NCI-H1436 treated with DMSO at 0.1 percent for 48 hours (cell line): ENCODE measurements around the gene SPATA31C1.
"Not testable (repeated sequence)": the region's sequence is repeated elsewhere in the genome, so short reads cannot be mapped to it uniquely, and the experiment has no call there.

Experiments used
- DNase-seq: peaks from one replicate; lab custom pipeline; 2025; lab: John Stamatoyannopoulos, UW

SPATA31C1 gene

DNA sequence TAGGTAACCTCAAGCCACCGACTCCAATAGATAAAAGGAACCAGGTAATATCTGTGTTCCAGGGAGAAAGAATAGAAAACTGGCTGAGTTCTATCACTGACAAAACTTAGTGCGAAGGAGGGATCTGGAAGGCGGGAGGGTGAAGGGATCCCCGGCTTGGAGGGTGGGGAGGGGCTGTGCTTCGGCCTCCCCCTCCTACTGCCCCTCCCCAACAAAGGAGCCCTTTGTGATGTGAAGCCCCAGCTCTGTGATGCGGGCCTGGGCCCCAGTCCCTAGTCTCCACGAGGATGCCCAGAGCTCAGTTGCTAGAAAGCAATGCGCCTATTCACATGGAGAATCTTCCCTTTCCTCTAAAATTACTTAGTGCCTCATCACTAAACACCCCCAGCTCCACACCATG is at the start of gene SPATA31C1:
Gene SPATA31C1, plus strand, starts transcription at position 301 of the 400 bp plus-strand sequence.
- not testable (repeated sequence) for DNase-seq

GRCh38 chr9:87868175-87868574 is 49.6 kb upstream of the SPATA31C1 start:
- DNase-seq, result no peak

- DNase-seq, result no peak
Observed at GRCh38 chr9:87868635-87869034, 49.1 kb upstream of the SPATA31C1 start.

DNA sequence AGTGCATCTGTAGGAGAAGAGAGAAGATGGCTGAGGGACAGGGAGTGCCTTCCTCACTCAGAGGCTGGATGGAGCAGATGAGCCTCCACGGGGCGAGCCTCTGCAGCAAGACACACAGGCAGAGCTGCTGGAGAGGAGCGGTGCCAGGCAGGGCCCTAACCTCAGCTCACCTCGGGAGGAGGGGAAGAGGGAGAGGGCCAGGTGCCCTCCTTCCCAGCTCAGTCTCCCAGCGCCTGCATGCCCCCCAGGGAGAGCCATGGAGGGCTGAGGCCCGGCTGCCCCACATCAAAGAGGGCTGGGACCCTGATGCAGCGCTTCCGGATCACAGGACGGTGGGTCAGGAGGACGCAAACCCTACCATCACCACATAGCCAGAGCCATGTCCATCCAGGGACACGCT is 48.7 kb upstream of the SPATA31C1 start:
- DNase-seq, result no peak

GRCh38 chr9:87871425-87872078 is 46.2 kb upstream of the SPATA31C1 start:
- DNase-seq, result no peak

DNA sequence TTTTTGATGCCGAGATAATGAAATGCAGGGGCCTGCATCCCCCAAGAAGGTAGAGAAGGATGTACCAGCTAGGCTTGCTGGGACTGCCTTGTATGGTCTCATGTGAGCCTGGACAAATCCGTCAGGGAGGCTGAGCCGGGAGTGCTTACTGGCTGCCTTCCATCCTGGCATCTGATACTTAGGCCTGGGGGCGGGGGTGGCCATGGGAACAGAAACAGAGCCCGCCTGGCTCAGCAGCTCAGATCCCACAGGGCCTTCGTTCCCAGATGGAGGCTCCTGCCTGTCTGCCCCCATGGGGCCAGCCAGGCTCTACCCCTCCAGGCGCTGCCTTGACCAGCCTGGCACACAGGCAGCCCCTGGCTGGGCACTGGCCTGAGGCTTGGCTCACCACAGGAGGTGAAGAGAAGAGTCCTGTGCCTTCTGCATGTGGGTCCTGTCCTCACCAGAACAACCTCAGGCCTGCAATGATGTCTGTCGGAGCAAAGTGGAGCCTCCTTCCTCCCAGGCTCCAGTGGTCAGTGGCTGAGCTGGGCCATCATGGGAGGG is 45.6 kb upstream of the SPATA31C1 start:
- DNase-seq, result no peak

- DNase-seq, result no peak
Observed at GRCh38 chr9:87873607-87874303, 44.0 kb upstream of the SPATA31C1 start.

DNA sequence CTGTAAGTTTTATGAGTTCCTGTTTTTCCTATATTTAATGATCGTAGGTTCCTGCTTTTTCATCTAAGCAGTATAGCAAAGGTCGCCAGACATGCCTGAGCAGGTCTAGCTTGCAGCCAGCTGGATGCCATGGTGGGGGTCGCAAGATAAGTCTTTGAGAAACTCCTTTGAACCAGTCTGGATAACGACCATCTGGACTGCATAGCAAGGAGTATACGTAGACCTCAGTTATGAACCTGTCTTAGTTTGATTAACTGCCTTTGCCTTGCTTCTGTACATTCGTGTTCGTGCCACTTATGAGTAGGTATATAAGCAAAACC is 43.5 kb upstream of the SPATA31C1 start:
- no peak for DNase-seq

DNA sequence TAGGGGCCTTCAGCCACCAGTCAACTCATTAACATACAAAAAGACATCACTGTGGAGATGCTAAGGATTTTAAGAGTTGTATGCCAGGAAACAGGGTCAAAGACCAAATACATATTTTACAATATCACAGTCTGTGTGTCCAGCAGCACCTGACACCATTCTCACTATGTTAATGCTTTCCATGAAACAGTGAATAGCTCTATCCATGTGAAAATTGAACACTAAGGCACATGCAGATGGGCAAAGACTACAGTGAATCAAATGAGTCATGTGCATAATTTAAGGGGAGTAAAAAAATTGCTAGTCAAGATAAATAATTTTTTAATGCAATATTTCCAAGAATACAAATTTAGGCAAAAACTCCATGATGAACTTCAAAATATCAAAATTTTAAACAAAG is 42.7 kb upstream of the SPATA31C1 start:
- no peak for DNase-seq

GRCh38 chr9:87875831-87876545 is 41.8 kb upstream of the SPATA31C1 start:
- no peak for DNase-seq

- DNase-seq, result no peak
Observed at GRCh38 chr9:87876708-87877107, 41.1 kb upstream of the SPATA31C1 start.

DNA sequence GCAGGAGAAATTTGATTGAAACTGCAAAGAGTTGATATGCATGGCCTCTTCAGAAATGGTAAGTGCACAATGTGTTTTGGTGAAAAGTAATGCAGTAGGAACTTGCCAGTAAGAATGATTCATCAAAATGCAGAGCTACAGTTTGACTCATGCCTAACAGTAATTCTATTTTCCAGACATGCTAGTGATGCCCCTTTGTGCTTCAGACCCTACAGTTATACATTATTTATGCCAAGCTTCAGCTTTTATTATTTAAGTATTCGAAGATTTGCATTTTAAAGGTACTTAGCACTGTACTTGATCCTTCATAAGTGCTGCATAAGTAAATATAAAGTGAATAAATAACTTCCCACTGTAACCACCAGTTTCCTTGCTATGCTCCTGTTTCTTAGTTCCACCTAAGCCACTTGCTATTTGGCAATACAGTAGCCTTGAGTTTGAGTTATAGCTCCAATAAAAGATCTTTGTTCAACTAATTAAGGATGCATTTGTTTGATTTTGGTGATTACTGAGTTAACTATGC is 38.7 kb upstream of the SPATA31C1 start:
- DNase-seq, result no peak

- no peak for DNase-seq
Observed at GRCh38 chr9:87880116-87880515, 37.6 kb upstream of the SPATA31C1 start.

- DNase-seq, result no peak
Observed at GRCh38 chr9:87880683-87881082, 37.1 kb upstream of the SPATA31C1 start.

DNA sequence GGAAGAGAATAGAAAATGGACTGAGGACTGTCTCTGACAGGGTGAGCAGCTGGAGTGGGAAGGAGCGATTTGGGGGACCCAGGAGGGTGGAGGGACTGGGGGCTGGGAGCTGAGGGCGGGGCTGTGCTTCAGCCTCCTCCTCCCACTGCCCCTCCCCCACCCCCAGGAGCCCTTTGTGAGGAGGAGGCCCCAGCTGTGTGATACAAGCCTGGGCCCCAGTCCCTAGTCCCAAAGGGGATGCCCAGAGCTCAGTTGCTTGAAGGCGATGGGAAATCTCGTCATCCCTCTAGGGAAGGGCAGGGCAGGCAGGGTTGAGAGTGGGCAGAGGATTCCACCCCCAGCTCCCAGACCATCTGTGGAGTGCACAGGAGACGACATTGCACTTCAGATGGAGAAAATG is 35.1 kb upstream of the SPATA31C1 start, which contains the start of gene SPATA31E1:
Gene SPATA31E1, plus strand, starts transcription at position 251 of the 400 bp plus-strand sequence. Its CDS starts 15 bp downstream, at position 266.
- DNase-seq, result no peak

GRCh38 chr9:87883274-87883673 is 34.5 kb upstream of the SPATA31C1 start:
- no peak for DNase-seq

- no peak for DNase-seq
Observed at GRCh38 chr9:87883990-87884389, 33.8 kb upstream of the SPATA31C1 start.

GRCh38 chr9:87884578-87885459 is 32.9 kb upstream of the SPATA31C1 start:
- DNase-seq, result no peak

- no peak for DNase-seq
Observed at GRCh38 chr9:87885484-87886189, 32.1 kb upstream of the SPATA31C1 start.

DNA sequence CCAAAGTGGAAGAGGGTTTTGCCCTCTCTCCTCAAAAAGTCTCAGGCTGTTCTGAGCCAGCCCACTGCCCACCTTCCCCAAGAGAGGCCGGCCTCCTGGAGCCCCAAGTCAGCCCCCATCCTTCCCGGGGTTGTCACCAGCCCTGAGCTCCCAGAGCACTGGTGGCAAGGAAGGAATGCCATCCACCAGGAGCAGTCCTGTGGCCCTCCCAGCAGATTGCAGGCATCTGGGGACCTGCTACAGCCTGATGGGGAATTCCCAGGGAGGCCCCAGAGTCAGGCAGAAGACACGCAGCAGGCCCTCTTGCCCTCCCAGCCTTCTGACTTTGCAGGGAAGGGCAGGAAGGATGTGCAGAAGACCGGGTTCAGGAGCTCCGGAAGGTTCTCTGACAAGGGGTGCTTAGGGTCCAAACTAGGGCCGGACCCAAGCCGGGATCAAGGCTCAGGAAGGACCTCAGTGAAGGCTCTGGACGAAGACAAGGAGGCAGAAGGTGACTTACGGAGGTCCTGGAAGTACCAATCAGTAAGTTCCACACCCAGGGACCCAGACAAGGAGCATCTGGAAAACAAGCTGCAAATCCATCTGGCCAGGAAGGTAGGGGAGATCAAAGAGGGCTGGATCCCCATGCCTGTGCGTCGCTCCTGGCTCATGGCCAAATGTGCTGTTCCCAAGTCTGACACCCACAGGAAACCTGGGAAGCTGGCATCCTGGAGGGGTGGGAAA is 31.4 kb upstream of the SPATA31C1 start:
- DNase-seq, result no peak
